ENCODE data around the gene DMXL2. TPM values are rescaled to one million over a fixed set of nuclear protein-coding genes. Genes with fewer than 3 reads are reported as not detected.

The DMXL2 gene
- total and polyA plus RNA-seq, 3 donors from 2014 or later: 54.5 to 81.3 (median 64.4) TPM

DNA sequence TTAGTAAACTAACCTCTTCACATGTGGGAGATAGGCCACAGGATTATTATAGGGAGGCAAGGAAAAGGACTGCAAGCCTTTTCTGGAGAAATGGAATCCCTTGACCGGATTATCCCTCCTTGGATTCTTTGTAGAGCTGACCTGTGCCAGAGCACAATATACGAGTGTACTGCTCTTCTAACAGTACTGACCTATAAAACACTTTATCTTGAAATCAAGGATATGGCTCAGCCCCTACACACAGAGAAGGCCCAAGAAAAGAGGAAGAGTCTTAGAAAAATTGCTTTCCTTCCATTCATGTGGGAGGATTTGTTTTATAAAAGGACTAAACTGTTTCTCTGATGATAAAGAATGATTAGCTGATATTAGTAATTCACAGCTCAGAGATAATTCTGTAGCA is 42.2 kb downstream of the DMXL2 start:
- intact Hi-C loops (cut with DNase I; ENCODE audit: low total_unique reads): no loop called here
- WGBS, 2 donors: 75 to 76% methylated on average over 2 of the region's 2 CpGs
- Histone ChIP-seq H3K36me3 (ENCODE audit: low read depth, missing control alignments) (no peaks in the 10 kb centered on the region), H3K9me3 (no peaks in the 10 kb centered on the region), H3K4me3 (no peak overlapping the region), H3K4me1 (no peaks in the 10 kb centered on the region), H3K27ac (no peak overlapping the region), H3K27me3 (no peaks in the 10 kb centered on the region)
- DNase-seq: no peak
- TF ChIP-seq, protein P1, sequence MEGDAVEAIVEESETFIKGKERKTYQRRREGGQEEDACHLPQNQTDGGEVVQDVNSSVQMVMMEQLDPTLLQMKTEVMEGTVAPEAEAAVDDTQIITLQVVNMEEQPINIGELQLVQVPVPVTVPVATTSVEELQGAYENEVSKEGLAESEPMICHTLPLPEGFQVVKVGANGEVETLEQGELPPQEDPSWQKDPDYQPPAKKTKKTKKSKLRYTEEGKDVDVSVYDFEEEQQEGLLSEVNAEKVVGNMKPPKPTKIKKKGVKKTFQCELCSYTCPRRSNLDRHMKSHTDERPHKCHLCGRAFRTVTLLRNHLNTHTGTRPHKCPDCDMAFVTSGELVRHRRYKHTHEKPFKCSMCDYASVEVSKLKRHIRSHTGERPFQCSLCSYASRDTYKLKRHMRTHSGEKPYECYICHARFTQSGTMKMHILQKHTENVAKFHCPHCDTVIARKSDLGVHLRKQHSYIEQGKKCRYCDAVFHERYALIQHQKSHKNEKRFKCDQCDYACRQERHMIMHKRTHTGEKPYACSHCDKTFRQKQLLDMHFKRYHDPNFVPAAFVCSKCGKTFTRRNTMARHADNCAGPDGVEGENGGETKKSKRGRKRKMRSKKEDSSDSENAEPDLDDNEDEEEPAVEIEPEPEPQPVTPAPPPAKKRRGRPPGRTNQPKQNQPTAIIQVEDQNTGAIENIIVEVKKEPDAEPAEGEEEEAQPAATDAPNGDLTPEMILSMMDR (IDR thresholded peaks at IDR 0.05): no peak
- TF ChIP-seq POLR2A (IDR thresholded peaks at IDR 0.05): no peak

DNA sequence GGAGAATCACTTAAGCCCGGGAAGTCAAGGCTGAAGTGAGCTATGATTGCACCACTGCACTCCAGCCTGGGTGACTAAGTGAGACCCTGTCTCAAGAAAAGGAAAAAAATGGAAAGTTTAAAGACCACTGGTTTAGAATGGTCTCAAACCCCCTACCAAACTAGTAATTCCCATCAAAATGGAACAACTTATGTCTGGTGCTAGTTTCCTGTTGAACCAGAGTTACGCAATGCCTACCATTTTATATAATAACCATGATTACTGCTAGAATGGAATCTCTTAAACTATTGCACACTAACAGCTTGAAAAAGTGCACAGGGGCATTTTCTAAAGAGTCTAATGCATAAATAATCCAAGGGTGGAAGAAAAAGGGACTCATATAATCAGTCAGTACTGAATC is 43.6 kb downstream of the DMXL2 start:
- Histone ChIP-seq H3K36me3 (ENCODE audit: low read depth, missing control alignments) (no peaks in the 10 kb centered on the region), H3K9me3 (no peaks in the 10 kb centered on the region), H3K4me1 (no peaks in the 10 kb centered on the region), H3K27ac (no peak overlapping the region), H3K27me3 (no peaks in the 10 kb centered on the region), H3K4me3 (no peak overlapping the region)
- TF ChIP-seq, protein P1 (IDR thresholded peaks at IDR 0.05): no peak
- no peak for TF ChIP-seq POLR2A (IDR thresholded peaks at IDR 0.05)
- 95 to 100% methylated on average over 2 of the region's 2 CpGs for WGBS, 2 donors
- DNase-seq: no peak
- intact Hi-C loops (cut with DNase I; ENCODE audit: low total_unique reads): no loop called here

DNA sequence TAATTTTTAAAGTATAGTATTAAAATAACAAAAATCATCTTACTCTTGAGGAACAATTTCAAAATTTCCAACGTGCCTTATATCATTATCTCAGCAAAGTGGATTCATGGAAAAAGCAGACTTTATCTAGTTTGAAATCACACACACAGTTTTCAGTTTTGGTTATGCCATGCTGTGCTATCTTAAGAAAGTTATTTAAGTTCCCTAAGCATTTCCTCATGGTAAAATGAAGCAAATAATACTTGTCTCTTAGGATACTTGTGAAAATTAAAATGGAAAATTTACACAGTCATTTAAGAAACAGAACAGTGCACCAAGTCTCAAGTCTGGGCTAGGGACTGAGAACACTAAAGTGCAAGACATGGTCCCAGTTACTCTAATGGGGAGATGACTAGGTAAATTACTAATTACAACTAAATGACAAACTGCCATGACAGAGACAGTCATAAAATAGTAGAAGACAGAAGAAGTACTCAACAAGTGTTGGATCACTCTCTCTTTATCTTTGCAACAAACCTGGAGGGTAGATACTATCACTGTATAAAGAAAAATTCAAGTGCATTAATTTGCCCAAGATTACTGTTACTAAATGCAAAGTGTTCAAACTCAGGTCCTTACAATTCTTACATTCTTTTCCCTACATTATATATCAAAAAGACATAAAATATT is 44.8 kb downstream of the DMXL2 start:
- H3K4me3 ChIP-seq: no peak overlapping the region
- H3K36me3 ChIP-seq (ENCODE audit: low read depth, missing control alignments): no peaks in the 10 kb centered on the region
- no peak for DNase-seq
- H3K27ac ChIP-seq: no peak overlapping the region
- intact Hi-C loops (cut with DNase I; ENCODE audit: low total_unique reads): no loop called here
- TF ChIP-seq, protein P1 (IDR thresholded peaks at IDR 0.05): no peak
- TF ChIP-seq POLR2A (IDR thresholded peaks at IDR 0.05): no peak
- WGBS, 2 donors: 78 to 81% methylated on average over 1 of the region's 1 CpG
- H3K27me3 ChIP-seq: no peaks in the 10 kb centered on the region
- H3K4me1 ChIP-seq: no peaks in the 10 kb centered on the region
- no peaks in the 10 kb centered on the region for H3K9me3 ChIP-seq

DNA sequence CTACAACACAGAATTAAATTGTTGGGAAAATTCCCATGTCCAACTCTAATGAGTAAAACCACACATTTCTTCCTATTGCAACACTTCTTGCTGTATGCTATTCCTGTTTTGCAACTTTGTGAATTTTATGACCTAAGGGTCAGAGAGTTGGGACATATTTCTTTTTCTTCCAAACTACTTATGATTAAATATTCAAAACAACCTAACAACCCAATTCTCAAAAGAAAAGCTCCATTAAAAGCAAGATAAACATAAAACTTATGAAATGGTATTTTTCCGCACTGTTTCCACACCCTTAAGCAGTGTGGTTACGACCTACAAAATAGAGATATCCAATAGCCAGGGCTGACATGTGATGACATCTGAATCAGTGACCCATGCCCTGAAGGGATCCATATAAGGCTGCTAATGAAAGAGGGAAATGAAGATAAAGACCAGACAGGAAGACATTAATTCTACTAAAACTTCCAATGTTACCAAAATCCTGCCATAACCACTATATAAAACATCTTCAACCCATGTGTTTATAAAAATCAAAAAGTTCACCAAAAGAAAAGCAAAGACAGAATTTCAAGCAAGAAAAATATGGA is 45.6 kb downstream of the DMXL2 start:
- intact Hi-C loops (cut with DNase I; ENCODE audit: low total_unique reads): no loop called here
- no peaks in the 10 kb centered on the region for H3K27me3 ChIP-seq
- TF ChIP-seq, protein P1 (IDR thresholded peaks at IDR 0.05): no peak
- no peak for TF ChIP-seq POLR2A (IDR thresholded peaks at IDR 0.05)
- H3K4me3 ChIP-seq: no peak overlapping the region
- no peak for DNase-seq
- H3K27ac ChIP-seq: no peak overlapping the region
- H3K36me3 ChIP-seq (ENCODE audit: low read depth, missing control alignments): no peaks in the 10 kb centered on the region
- 91 to 95% methylated on average over 2 of the region's 2 CpGs for WGBS, 2 donors
- H3K9me3 ChIP-seq: no peaks in the 10 kb centered on the region
- H3K4me1 ChIP-seq: no peaks in the 10 kb centered on the region
